GM12878 (cell line): ENCODE measurements around the gene EPB42. TPM values are rescaled to one million over a fixed set of nuclear protein-coding genes. Genes with fewer than 3 reads are reported as not detected.

Experiments used
- BRCA1 ChIP-seq: IDR thresholded peaks from 2 replicates; pipeline ENCODE4 v1.6.1; 2011; ENCODE audit warnings: low read depth, low read length, improper control_type of control experiment
- ELK1 ChIP-seq: IDR thresholded peaks from 2 replicates; pipeline ENCODE4 v1.6.1; 2012; ENCODE audit warnings: low read depth, low read length, improper control_type of control experiment
- ETV6 ChIP-seq, 2 experiments: fragments of 450-650 bp in 1 of 2; IDR thresholded peaks in 1 of 2; conservative IDR thresholded peaks in 1 of 2; 2 replicates each; pipeline ENCODE4 v1.6.1; 2014; ENCODE audit warnings: antibody characterized with exemption in 1 of 2, borderline replicate concordance in 1 of 2, low read depth in 1 of 2, mild to moderate bottlenecking in 1 of 2, moderate library complexity in 1 of 2
- HDGF ChIP-seq: fragments of 450-650 bp; IDR thresholded peaks from 2 replicates; pipeline ENCODE4 v1.6.1; 2016; ENCODE audit warnings: antibody characterized with exemption
- IKZF2 ChIP-seq, 2 experiments: fragments of 450-650 bp; IDR thresholded peaks; 2 replicates each; pipeline ENCODE4 v1.6.1; 2017; ENCODE audit warnings: mild to moderate bottlenecking in 2 of 2, moderate library complexity in 2 of 2
- IRF5 ChIP-seq: fragments of 450-650 bp; IDR thresholded peaks from 2 replicates; pipeline ENCODE4 v1.6.1; 2017; ENCODE audit warnings: borderline replicate concordance
- MLLT1 ChIP-seq: fragments of 450-650 bp; IDR thresholded peaks from 2 replicates; pipeline ENCODE4 v1.6.1; 2016; ENCODE audit warnings: mild to moderate bottlenecking
- MTA2 ChIP-seq: fragments of 450-650 bp; IDR thresholded peaks from 2 replicates; pipeline ENCODE4 v1.6.1; 2016; ENCODE audit warnings: low read depth, mild to moderate bottlenecking, moderate library complexity
- NFIC ChIP-seq: IDR thresholded peaks from 2 replicates; pipeline ENCODE4 v1.6.1; 2012; ENCODE audit warnings: low read depth, mild to moderate bottlenecking, inconsistent platforms, low read length, moderate library complexity
- NKRF ChIP-seq: fragments of 450-650 bp; conservative IDR thresholded peaks from 2 replicates; pipeline ENCODE4 v1.6.1; 2017; ENCODE audit warnings: mild to moderate bottlenecking, moderate library complexity
- PAX5 ChIP-seq: IDR thresholded peaks from 2 replicates; pipeline ENCODE4 v1.6.1; 2011; ENCODE audit warnings: low read depth, low read length, borderline replicate concordance
- RB1 ChIP-seq: fragments of 450-650 bp; formaldehyde crosslinking; IDR thresholded peaks from 2 replicates; pipeline ENCODE4 v1.6.1; 2017; ENCODE audit warnings: mild to moderate bottlenecking, borderline replicate concordance
- SMAD5 ChIP-seq: IDR thresholded peaks from 2 replicates; pipeline ENCODE4 v1.6.1; 2016; ENCODE audit warnings: antibody characterized with exemption, low read depth
- SMC3 ChIP-seq: IDR thresholded peaks from 2 replicates; pipeline ENCODE4 v1.6.1; 2011; ENCODE audit warnings: low read length, improper control_type of control experiment, borderline replicate concordance
- STAT3 ChIP-seq: IDR thresholded peaks from 2 replicates; pipeline ENCODE4 v1.6.1; 2011; ENCODE audit warnings: low read depth, low read length, improper control_type of control experiment
- TBL1XR1 ChIP-seq: IDR thresholded peaks from 2 replicates; pipeline ENCODE4 v1.6.1; 2012; ENCODE audit warnings: low read depth, low read length, improper control_type of control experiment
- ZNF207 ChIP-seq: fragments of 450-650 bp; IDR thresholded peaks from 2 replicates; pipeline ENCODE4 v1.6.1; 2014; ENCODE audit warnings: antibody characterized with exemption, mild to moderate bottlenecking, borderline replicate concordance
- ZNF274 ChIP-seq: IDR thresholded peaks from one replicate; pipeline ENCODE4 v1.8.0; 2011; ENCODE audit not compliant: insufficient read length, insufficient read depth
- ZNF687 ChIP-seq: fragments of 450-650 bp; IDR thresholded peaks from 2 replicates; pipeline ENCODE4 v1.6.1; 2017; ENCODE audit warnings: mild to moderate bottlenecking, moderate library complexity
- polyA plus RNA-seq, 11 experiments: library from polyadenylated mRNA; depleted of rRNA in 4 of 11; unstranded in 6 of 11; stranded (reverse) in 5 of 11; fragments of >200 nt; fragmentation: Nextera tagmentation in 4 of 11; fragmentation: Illumina TruSeq in 1 of 11; extraction: Ambion mirVana in 4 of 11; extraction: Trizol in 1 of 11; gene quantifications; 1 replicate in 1 of 11; 2 replicates in 10 of 11; pipeline versions ENCODE4 v1.2.1 to v1.2.3, GENCODE V29; 2011 to 2016; ENCODE audit warnings: inconsistent platforms in 2 of 11, missing spikeins in 2 of 11, low read depth in 1 of 11
- total RNA-seq, 4 experiments: library from RNA; depleted of rRNA in 3 of 4; stranded (reverse); fragments of >200 nt in 3 of 4; fragmentation: Illumina TruSeq in 1 of 4; extraction: Trizol in 1 of 4; gene quantifications; 2 replicates each; pipeline versions ENCODE4 v1.2.1 to v1.2.3, GENCODE V29; 2013 to 2021

The EPB42 gene
- total and polyA plus RNA-seq, 10 of the 15 experiments (the other 5 are each of a cell fraction or from before 2014, with no cell fraction given) = not detected

GRCh38 chr15:43239732-43240491, 19.1 kb upstream of the EPB42 start (continued):
- TF ChIP-seq BRCA1 (no peak), NFIC (peak; percentile 54; the same call in 1 of the 2 replicates), IKZF2 (IDR thresholded peaks at IDR 0.05) (peak; percentile 83 to 85), ZNF274 (no peak), ZNF207 (no peak), IRF5 (no peak), HDGF (no peak), ELK1 (no peak), ETV6 (conservative IDR thresholded peaks at IDR 0.05 in 1 of 2, IDR thresholded peaks at IDR 0.05 in 1 of 2; ENCODE audit: borderline replicate concordance in 1 of 2, low read depth in 1 of 2) (peak in 1 of 2 experiments; percentile 24; a peak in 1 of 4 replicates), STAT3 (no peak), MLLT1 (no peak), SMC3 (no peak), PAX5 (0 out of 2 replicates have a peak, but pooled peaks have one; percentile 14), ZNF687 (peak; percentile 45), MTA2 (peak; percentile 50; the same call in 1 of the 2 replicates), SMAD5 (no peak), NKRF (no peak), RB1 (no peak), TBL1XR1 (no peak)
